RWPE1 (cell line): Measurements from ENCODE around the gene UBTD2.

Experiments used
- CTCF ChIA-PET: fragments of 350-600 bp; sonication (Branson Sonifier 250); formaldehyde crosslinking; extraction: SDS; loops from one replicate; lab custom pipeline; 2021; lab: Yijun Ruan, JAX
- POLR2A ChIA-PET: fragments of 400-600 bp; formaldehyde crosslinking; extraction: SDS; loops from one replicate; lab custom pipeline; 2020; ENCODE audit warnings: antibody characterized with exemption; ENCODE audit not compliant: low non-redundant PET; lab: Yijun Ruan, JAX
- DNase-seq: peaks from one replicate; pipeline ENCODE4 v3.0.0; 2012; ENCODE audit warnings: low spot score
- H3K27ac ChIP-seq: fragments of 450-650 bp; 2 replicates; pipeline ENCODE4 v1.5.1; 2017
- TF ChIP-seq, protein P1 (sequence below): fragments of 450-650 bp; conservative IDR thresholded peaks from 2 replicates; pipeline ENCODE4 v1.5.1; 2017; ENCODE audit warnings: low read depth, mild to moderate bottlenecking

Gene UBTD2

DNA sequence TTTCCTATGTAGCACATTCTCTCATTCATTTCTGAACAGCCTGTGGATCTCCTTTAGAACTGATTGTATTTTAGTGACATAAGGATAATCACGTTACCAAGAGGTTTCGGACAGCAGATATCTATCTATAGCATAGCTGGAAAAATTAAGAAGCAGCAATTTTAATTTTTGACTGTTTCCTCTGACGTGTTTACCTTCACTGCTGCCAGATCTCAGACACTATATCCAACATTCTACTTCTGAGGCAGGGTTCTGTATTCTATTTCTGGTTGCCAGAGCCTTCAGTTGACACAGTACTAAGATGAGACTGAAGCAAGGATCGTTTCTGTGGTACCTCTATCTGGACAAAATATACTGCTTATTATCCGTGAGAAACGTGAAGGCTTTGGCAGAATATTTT lies 89.7 kb downstream of the UBTD2 start, which contains the start of gene EFCAB9:
Gene EFCAB9 (plus strand): TSS at position 301 of the 400 bp plus-strand sequence. CDS start 1 bp downstream, at position 302.
- no peak within 1 kb of the TSS for H3K27ac ChIP-seq
- TF ChIP-seq, protein P1, sequence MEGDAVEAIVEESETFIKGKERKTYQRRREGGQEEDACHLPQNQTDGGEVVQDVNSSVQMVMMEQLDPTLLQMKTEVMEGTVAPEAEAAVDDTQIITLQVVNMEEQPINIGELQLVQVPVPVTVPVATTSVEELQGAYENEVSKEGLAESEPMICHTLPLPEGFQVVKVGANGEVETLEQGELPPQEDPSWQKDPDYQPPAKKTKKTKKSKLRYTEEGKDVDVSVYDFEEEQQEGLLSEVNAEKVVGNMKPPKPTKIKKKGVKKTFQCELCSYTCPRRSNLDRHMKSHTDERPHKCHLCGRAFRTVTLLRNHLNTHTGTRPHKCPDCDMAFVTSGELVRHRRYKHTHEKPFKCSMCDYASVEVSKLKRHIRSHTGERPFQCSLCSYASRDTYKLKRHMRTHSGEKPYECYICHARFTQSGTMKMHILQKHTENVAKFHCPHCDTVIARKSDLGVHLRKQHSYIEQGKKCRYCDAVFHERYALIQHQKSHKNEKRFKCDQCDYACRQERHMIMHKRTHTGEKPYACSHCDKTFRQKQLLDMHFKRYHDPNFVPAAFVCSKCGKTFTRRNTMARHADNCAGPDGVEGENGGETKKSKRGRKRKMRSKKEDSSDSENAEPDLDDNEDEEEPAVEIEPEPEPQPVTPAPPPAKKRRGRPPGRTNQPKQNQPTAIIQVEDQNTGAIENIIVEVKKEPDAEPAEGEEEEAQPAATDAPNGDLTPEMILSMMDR = no peak
- CTCF ChIA-PET = interaction anchor here (0.6 kb wide), 3 partner anchors 189 to 282 kb away, joined by 4 to 6 read pairs (median 4); no protein-coding TSS in a partner anchor
- POLR2A ChIA-PET = no interaction called here
- DNase-seq = no peak

DNA sequence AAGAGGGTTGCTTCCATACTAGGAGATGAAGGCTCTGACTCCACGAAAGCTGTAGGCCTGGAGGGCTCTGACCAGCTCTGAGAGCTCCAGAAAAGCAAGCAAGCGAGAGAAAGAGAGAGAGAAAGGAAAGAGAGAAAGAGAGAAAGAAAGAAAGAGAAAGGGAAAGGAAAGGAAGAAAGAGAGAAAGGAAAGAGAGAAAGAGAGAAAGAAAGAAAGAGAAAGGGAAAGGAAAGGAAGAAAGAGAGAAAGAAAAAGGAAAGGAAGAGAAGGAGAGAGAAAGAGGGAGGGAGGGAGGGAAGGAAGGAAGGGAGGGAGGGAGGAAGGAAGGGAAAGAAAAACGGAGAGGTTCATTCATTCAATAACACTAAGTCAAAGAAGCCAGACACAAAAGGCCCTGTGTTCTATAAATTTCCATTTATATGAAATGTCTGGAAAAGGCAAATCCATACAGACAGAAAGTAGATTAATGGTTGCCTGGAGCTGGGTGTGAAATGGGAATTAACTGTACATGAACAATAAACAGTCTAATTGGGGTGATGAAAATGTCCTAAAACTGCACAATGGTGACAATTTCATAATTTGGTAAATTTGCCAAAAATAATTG lies 93.8 kb downstream of the UBTD2 start:
- TF ChIP-seq, protein P1 = no peak
- POLR2A ChIA-PET = no interaction called here
- CTCF ChIA-PET = interaction anchor here (0.5 to 2.5 kb wide), 6 partner anchors 15 to 369 kb away, joined by 3 to 36 read pairs (median 5); no protein-coding TSS in a partner anchor
- DNase-seq = no peak
- no peak overlapping the region for H3K27ac ChIP-seq

DNA sequence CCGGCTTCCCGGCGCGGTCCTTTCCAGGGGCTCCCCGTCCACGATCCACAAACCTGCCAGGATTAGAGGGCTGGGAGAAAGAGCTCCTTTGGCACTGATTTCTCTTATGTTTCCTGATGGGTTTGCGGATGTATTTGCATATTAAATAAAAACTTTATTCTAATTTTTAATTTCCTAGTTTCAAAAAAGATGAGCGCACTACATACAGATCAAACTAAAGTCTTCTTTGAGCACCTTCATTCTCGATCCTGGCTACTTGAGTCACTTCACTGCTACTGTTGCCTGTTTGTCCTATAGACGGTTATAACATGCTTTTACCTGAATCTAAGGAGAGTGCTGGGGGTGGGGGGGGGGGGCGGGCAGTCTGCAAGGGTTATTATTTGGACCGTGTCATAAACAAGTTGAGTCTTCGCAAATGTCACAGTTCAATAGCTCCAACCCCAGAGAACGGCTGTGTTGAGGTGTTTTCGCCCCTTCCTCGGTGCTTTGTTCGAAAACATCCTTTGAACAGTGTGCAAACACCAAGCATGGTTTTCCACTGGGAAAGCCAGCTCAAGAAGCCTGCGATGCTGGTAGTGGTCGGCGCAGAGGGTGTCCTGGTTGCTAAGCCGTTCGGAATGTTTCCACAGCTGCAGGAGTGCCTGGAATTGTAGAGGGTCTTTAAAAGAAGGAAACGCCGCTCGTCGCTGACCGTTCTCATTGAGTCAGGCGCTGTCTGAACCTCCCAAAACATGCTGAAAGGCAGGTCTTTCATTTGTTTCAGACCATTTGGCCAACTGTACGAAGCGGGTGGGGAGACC lies 94.5 kb downstream of the UBTD2 start:
- DNase-seq = no peak
- H3K27ac ChIP-seq = peak overlapping the region; percentile 89
- CTCF ChIA-PET = interaction anchor here (0.6 to 2.5 kb wide), 25 partner anchors 8 to 680 kb away, joined by 3 to 36 read pairs (median 4); partner anchors contain the start of gene UBTD2
- TF ChIP-seq, protein P1 = no peak; the same call in none of the 2 replicates
- POLR2A ChIA-PET = no interaction called here

DNA sequence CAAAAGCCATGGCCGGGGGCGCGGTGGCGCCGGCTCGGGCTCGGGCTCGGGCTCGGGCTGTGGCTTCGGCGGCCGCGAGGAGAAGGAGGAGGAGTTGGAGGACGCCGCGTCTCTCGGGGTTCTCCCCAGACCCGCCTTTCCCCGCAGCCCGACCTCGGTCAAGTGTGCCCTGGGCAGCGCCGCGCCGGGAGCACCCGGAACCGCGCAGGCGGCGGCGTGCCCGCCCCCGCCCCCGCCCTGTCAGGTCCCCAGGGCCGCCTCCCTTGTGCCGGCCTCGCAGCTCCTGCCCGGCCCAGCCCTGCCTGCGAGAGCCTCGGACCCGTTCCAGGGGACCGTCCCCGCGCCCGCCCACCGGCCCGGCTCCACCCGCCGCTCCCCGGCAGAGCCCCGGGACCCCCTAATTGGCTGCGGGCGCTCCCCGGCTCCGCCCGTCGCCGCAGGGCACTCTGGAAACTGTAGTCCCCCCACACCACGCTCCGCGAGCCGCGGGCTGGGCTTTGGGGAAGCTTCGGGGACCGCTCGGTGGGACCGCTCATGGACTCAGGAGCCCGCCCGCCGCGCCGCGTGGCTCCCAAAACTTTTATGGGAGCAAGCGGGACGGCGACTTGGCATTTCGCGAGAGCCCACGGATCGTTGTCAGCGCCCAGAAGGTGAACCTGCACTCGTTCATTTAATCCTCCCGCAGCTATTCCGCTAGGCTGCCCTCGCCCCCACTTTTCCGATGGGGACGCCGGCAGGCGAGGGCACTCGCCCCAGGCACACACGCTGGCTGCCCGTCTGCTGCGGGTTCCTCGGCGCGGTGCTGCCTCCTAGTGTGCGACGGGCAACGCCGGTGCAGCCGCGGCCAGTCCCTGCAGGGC lies 95.3 kb downstream of the UBTD2 start, which contains the start of gene STK10:
Gene STK10 (minus strand): TSS at position 192 of the 860 bp plus-strand sequence. CDS start 182 bp downstream, at position 10.
- ChIA-PET CTCF (interaction anchor here (0.5 to 2.5 kb wide), 37 partner anchors 9 to 1345 kb away, joined by 3 to 36 read pairs (median 3); partner anchors contain the start of gene UBTD2), POLR2A (interaction anchor here (0.6 to 1.0 kb wide), 3 partner anchors 76 to 181 kb away, joined by 3 to 7 read pairs (median 6); partner anchors contain the start of gene FBXW11)
- TF ChIP-seq, protein P1 = peak; percentile 98
- peak; percentile 96 for DNase-seq
- H3K27ac ChIP-seq = peak within 1 kb of the TSS; percentile 89

DNA sequence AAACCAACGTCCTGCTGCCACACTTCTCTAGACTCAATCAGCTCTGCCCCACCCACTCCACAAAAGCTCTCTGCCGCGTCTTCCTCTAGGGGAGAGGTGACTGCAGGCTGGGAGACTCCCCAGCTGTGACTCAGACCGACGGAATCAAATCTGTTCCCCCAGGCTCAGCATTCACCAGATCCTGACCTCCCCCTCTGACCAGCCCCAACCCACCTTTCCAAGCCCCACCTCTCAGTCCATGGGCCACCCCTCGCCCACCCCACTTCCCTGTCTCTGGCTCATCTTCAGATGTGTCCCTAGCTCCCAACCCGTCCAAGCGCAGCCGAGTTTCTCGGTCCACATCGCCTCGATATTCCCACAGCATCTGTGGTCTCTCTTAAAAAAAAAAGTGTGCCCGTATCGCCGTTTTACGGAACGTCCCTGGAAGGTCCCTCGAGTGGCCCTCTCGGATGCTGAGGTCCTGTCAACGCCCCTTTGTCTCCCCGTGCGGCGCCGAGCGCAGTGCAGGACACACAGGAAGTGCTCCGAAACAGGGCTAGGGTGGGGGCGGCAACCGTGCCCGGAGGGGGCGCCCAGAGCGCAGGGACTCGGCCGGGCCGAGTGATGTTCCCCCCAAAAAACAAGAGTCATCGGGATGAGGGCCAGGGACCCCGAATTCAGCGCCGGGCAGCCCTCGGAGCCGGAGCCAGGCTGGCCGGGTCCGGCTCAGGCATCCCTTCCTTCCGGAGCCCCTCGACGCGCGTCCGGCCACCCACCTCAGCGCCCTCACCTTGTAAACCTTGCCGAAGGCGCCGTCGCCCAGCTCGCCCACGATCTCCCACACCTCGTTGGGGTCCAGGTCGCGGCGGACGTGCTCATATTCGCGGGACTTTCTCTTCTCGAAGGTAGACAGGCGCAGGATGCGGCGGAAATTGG lies 96.2 kb downstream of the UBTD2 start:
- peak overlapping the region; percentile 89 for H3K27ac ChIP-seq
- DNase-seq = peak; percentile 95
- TF ChIP-seq, protein P1 = no peak
- ChIA-PET CTCF (interaction anchor here (0.5 to 2.5 kb wide), 13 partner anchors 35 to 1345 kb away, joined by 3 to 36 read pairs (median 4); partner anchors contain the start of gene UBTD2), POLR2A (interaction anchor here (1.0 kb wide), 1 partner anchor 180 kb away, joined by 6 read pairs; the partner anchor contains the start of gene FBXW11)
